Osteoblast (primary cell): Measurements from ENCODE around the gene HNRNPH2. TPM values are rescaled to one million over a fixed set of nuclear protein-coding genes. Genes with fewer than 3 reads are reported as not detected.
A peak's percentile ranks its signal among the peaks of the same experiment; 100 is the strongest.

Experiments
- DNase-seq: peaks from one replicate; pipeline ENCODE4 v3.0.0; 2011; ENCODE audit warnings: low spot score, mixed read lengths; ENCODE audit not compliant: insufficient read length; ENCODE audit errors: missing footprints
- H2AFZ ChIP-seq: 2 replicates; pipeline ENCODE4 v1.6.0; 2011; ENCODE audit warnings: mild to moderate bottlenecking, low read length
- H3K27ac ChIP-seq: 2 replicates; pipeline ENCODE4 v1.5.1; 2011; ENCODE audit warnings: mild to moderate bottlenecking, low read depth, low read length, moderate library complexity
- H3K27me3 ChIP-seq: 2 replicates; pipeline ENCODE4 v1.6.0; 2012; ENCODE audit warnings: mild to moderate bottlenecking, control low read depth, inconsistent platforms, low read length, moderate library complexity; ENCODE audit not compliant: insufficient read depth
- H3K36me3 ChIP-seq: 2 replicates; pipeline ENCODE4 v1.5.1; 2011; ENCODE audit warnings: mild to moderate bottlenecking, low read length, control low read depth, moderate library complexity; ENCODE audit not compliant: insufficient read depth
- H3K4me1 ChIP-seq: 2 replicates; pipeline ENCODE4 v1.5.1; 2011; ENCODE audit warnings: mild to moderate bottlenecking, low read length, control low read depth, moderate library complexity; ENCODE audit not compliant: insufficient read depth
- H3K4me2 ChIP-seq: 2 replicates; pipeline ENCODE4 v1.6.0; 2011; ENCODE audit warnings: mild to moderate bottlenecking, low read length; ENCODE audit not compliant: insufficient read depth
- H3K4me3 ChIP-seq: fragments of 200-600 bp; sonication (generic); 3 replicates; pipeline ENCODE4 v1.5.1; 2012; ENCODE audit warnings: mild to moderate bottlenecking, low read length, inconsistent platforms; ENCODE audit not compliant: insufficient read depth
- H3K79me2 ChIP-seq: 2 replicates; pipeline ENCODE4 v1.6.0; 2012; ENCODE audit warnings: mild to moderate bottlenecking, low read length, control low read depth, inconsistent platforms; ENCODE audit not compliant: insufficient read depth
- H3K9me3 ChIP-seq: 2 replicates; pipeline ENCODE4 v1.5.1; 2011; ENCODE audit warnings: low read depth, low read length, control low read depth
- H4K20me1 ChIP-seq: 2 replicates; pipeline ENCODE4 v1.6.0; 2012; ENCODE audit warnings: mild to moderate bottlenecking, low read length, control low read depth; ENCODE audit not compliant: insufficient read depth
- CTCF ChIP-seq: IDR thresholded peaks from 2 replicates; pipeline ENCODE4 v1.5.1; 2011; ENCODE audit warnings: mild to moderate bottlenecking, low read depth, low read length, moderate library complexity; ENCODE audit errors: extremely low read depth
- total RNA-seq: library from RNA; depleted of rRNA; stranded (reverse); fragments of >200 nt; gene quantifications from 2 replicates; pipeline ENCODE4 v1.2.3, GENCODE V29; 2012

HNRNPH2 gene
- total RNA-seq, 1 donor, result 70.2 TPM

GRCh38 chrX:101408532-101408841 is 465 bp downstream of the HNRNPH2 start:
- Histone ChIP-seq H3K4me3 (peak overlapping the region; percentile 88), H3K4me1 (peaks cover 12% of the 10 kb centered on the region), H3K27me3 (no peaks in the 10 kb centered on the region), H4K20me1 (peaks cover 15% of the 10 kb centered on the region), H2AFZ (no peak overlapping the region), H3K9me3 (no peaks in the 10 kb centered on the region), H3K27ac (peak overlapping the region; percentile 98), H3K36me3 (peaks cover 8% of the 10 kb centered on the region), H3K79me2 (peaks cover 68% of the 10 kb centered on the region), H3K4me2 (peak overlapping the region; percentile 85)
- DNase-seq, result no peak
- TF ChIP-seq CTCF, result no peak

- Histone ChIP-seq H4K20me1 (peaks cover 15% of the 10 kb centered on the region), H3K36me3 (peaks cover 8% of the 10 kb centered on the region), H3K9me3 (no peaks in the 10 kb centered on the region), H3K27ac (peak overlapping the region; percentile 98), H3K4me2 (peak overlapping the region; percentile 85), H2AFZ (no peak overlapping the region), H3K4me3 (peak overlapping the region; percentile 88), H3K4me1 (peaks cover 12% of the 10 kb centered on the region), H3K79me2 (peaks cover 71% of the 10 kb centered on the region), H3K27me3 (no peaks in the 10 kb centered on the region)
- DNase-seq, result no peak
- TF ChIP-seq CTCF, result no peak
Measured at GRCh38 chrX:101409043-101409442, 1.0 kb downstream of the HNRNPH2 start.

GRCh38 chrX:101410461-101410860 is 2.4 kb downstream of the HNRNPH2 start:
- Histone ChIP-seq H3K4me1 (peaks cover 12% of the 10 kb centered on the region), H2AFZ (no peak overlapping the region), H3K79me2 (peaks cover 64% of the 10 kb centered on the region), H3K4me2 (peak overlapping the region; percentile 85), H4K20me1 (peaks cover 15% of the 10 kb centered on the region), H3K9me3 (no peaks in the 10 kb centered on the region), H3K27ac (peak overlapping the region; percentile 98), H3K4me3 (peak overlapping the region; percentile 51), H3K36me3 (peaks cover 8% of the 10 kb centered on the region), H3K27me3 (no peaks in the 10 kb centered on the region)
- DNase-seq, result no peak
- no peak for TF ChIP-seq CTCF

- Histone ChIP-seq H4K20me1 (peaks cover 15% of the 10 kb centered on the region), H3K27ac (no peak overlapping the region), H3K9me3 (no peaks in the 10 kb centered on the region)
Measured at GRCh38 chrX:101411984-101412383, 4.0 kb downstream of the HNRNPH2 start.

More at GRCh38 chrX:101411984-101412383, 4.0 kb downstream of the HNRNPH2 start:
- Histone ChIP-seq H3K4me3 (no peak overlapping the region), H2AFZ (no peak overlapping the region), H3K79me2 (peaks cover 51% of the 10 kb centered on the region), H3K4me2 (no peak overlapping the region), H3K4me1 (peaks cover 15% of the 10 kb centered on the region), H3K36me3 (peaks cover 8% of the 10 kb centered on the region), H3K27me3 (peaks cover 2% of the 10 kb centered on the region)
- no peak for TF ChIP-seq CTCF
- DNase-seq, result no peak
